ENCODE measurements around the gene GJB2.

GJB2 gene

DNA sequence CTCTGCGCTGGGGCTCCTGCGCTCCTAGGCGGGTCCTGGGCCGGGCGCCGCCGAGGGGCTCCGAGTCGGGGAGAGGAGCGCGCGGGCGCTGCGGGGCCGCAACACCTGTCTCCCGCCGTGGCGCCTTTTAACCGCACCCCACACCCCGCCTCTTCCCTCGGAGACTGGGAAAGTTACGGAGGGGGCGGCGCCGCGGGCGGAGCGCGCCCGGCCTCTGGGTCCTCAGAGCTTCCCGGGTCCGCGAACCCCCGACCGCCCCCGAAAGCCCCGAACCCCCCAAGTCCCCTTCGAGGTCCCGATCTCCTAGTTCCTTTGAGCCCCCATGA, at the start of gene GJB2:
Gene GJB2, minus strand, starts transcription at position 103 of the 326 bp plus-strand sequence. CDS start 3,357 bp downstream, outside the sequence.
- DNase-seq, result no peak

DNA sequence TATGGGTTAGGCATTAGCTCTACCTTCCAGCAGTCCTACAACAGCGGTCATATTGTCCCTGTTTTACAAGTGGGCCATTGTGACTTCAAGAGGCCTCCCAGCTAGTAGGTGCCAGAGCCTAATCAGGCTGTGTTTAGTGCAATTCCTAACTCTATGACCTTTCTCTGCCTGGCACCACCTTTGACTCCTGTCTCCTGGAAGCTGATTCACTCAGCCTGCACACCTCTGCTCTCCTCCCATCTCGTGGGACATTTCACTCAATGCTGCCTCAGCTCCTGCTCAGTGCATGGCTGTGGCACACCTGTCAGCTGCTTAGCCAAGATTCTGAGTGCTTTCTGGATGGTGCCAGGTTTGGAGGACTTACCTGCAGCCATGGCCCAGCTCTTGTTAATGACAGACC, 48.9 kb upstream of the GJB2 start:
- no peak for DNase-seq

DNA sequence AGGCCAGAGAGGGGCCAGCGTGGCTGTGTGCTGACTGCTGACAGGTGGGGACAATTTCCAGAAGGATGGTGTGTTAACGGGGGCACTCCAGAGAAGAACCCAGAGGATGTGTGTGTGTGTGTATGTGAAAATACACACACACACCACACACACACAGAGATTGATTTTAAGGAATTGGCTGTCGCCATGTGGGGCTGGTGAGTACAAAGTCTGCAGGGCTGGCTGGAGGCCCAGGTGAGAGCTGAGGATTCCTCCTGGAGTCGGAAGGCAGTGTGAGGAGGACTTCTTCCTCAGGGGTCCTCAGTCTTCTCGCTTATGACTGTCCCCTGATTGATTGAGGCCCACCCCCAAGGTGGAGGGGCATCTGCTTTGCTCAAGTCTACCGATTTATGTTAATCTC, 47.0 kb upstream of the GJB2 start:
- no peak for DNase-seq

DNA sequence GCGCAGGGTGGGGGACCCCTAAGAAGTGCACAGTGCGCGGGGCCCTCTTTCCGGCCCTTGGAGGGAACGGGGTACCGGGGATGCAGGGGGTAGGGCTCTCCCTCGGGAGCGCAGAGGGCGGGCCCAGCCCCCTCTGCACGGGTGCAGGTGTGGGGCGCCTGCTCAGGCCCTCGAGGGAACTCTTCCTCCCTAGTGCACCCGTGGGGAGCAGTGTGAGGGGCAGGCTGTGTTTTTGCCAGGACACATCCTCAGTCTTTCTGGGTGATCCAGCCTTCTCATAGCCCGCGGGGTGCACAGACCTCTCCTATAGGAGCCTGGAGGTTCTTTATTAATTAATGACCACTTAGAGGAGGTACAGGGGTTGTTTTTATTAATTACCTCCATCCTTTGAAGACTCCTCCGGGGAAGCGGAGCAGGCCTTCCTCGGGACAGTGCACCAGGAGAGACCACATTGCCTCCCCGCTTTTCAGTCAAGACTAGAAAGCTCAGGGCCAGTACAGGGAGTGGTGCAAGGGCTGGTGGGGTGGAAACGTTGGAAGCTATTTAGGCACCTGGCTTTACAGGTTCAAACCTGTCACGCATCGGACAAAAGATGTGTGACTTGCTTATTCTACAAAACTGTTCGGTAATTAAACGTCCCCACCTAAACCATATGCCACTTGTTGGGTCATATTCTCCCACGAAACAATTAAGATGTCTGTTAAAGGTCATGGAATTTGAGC, 40.0 kb upstream of the GJB2 start:
- no peak for DNase-seq

DNA sequence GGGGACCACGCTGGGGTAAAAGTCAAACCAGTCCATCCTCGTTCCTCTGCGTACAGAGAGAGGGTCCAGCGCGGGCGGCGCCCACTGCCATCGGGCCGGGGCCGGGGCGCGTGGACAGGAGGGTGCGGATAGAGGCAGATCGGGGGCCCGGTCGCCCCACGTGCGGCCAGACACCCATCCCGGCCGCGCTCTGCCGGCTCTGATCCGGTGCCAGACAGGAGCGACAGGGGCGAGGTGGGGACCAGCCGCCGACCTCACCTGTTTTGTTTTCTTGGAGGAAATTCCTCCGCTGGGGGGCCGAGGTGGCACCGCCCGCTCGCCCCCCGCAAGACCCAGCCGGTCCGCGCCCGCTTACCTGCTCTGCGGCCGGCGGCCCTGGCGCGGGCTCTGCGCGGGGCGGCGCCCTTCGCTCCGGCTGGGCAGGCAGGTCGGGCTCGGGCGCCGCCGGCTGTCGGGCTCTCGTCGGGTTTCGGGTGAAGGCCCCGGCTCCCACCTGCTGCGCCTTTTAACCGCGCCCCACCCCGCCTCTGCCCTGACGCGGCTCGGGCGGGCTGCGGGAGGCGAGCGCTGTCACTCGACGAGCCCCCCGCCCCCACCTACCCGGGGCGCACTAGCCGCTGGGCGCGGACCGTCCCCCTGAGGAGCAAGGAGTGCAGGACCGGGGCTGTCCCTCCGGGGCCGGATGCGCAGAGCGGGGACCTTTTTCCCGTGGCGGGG, 39.3 kb upstream of the GJB2 start, which contains the start of gene GJB6:
Gene GJB6, minus strand, starts transcription at position 481 of the 717 bp plus-strand sequence. CDS start 8,839 bp downstream, outside the sequence.
- no peak for DNase-seq

DNA sequence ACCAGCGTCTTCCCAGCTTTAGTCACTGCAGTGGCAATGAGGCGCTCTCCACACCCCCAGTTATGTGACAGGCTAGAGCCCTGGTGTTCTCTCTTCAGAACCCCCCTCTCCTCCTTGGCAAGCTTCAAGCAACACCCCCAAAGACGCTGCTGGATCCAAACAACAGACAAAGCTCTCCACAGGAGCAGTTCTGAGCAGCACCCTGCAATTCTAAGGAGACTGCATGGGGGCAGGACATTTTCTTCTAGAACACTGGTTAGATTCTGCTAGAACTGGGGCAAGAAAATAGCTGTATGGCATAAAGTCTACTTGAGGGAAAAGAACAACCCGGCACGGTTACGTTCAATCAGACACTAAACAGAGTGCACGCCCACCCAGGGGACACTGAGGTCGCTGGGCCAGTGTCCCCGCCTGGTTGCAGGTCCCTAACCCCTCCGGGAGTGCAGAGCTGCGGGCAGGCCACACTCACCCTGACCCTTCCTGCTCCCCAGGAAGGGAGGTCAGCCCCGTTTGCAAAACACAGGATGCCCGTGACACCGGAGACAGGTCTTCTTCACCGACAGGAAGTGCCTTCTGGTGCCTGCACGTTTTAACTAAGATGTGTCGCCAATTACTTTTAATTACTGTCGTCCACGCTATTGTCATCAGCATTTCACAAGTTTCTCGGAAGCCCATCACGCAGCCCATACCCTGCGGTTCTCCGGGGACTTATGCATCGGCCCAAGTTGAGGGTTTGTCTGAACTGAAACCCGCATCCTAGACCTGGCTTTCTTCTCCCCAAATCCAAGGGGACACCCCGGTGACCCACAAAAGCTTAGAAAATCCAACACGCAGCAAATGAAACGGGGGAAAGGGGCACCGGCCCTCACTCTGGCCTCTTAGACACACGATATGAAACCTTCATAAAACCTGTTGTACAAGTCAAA, 38.4 kb upstream of the GJB2 start:
- no peak for DNase-seq

DNA sequence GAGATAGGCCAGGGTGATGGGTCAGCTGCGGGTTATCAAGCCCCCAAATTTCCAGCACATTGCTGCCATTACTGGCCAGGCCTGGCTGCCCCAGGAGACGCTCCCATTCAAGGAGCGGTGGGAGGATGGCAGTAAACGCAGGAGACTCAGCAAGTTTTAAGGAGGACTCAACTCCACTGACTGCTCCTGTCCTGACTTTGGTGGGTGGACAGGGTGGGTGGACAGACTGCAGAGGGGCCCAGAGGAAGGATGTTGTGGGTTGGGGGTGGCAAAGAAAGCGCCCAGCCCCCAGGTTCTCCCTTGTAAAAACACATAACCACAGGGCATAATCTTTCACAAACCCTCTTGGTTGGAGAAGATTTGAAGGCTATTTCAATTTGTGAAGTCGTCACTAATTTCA, 35.0 kb upstream of the GJB2 start:
- no peak for DNase-seq

DNA sequence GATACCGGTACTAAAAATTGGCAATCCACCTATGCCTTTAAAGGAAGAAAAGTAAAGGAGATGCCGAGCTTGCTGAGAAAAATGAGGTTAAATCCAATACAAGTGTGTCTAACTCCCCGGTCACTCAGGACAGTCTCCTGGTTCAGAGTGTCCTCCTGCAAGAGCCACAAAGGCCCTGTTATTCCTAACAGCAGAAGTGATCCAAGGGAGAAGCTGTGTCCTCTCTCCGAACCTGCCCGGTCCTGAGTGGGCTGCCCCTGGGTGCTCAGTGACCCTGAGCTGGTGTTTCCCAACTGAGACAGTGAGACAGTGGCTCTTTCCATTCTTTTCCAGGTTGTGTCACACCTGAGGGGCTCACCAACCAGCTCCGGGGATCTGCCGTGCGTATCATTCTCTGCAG, 34.5 kb upstream of the GJB2 start:
- no peak for DNase-seq

DNA sequence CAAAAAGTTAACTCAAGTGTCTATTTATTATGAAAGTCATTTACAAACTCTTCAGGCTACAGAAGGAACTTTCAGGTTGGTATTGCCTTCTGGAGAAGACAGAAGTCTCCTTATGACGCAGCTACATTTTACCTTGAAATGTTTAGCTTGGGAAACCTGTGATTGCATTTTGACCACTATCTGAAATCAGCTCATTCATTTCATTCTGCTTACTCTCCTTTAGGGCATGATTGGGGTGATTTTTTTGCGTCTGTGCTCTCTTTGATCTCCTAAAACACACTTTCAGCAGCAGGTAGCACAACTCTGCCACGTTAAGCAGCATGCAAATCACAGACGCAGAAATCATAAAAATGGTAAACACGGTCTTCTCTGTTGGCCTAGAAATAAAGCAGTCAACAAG, 29.8 kb upstream of the GJB2 start:
- no peak for DNase-seq

DNA sequence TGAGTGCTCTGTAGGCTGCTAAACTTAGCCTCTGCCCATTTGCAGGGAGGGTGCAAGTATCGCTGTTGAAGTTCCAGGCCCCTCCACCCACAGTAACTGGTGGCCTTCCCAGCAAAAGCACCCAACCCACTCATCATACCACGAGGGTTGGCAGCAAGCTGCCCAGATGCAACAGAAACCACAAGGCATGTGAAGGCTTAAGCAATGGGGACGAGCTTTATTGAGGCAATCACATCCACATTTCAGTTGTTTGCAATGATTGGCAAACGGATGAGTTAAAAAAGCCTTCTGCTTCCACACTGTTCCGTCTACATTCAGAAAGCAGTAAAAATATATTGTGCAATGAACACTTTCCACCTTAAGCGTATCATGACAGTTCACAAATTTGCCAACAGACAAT, 29.0 kb upstream of the GJB2 start:
- DNase-seq, result peak; percentile 45

DNA sequence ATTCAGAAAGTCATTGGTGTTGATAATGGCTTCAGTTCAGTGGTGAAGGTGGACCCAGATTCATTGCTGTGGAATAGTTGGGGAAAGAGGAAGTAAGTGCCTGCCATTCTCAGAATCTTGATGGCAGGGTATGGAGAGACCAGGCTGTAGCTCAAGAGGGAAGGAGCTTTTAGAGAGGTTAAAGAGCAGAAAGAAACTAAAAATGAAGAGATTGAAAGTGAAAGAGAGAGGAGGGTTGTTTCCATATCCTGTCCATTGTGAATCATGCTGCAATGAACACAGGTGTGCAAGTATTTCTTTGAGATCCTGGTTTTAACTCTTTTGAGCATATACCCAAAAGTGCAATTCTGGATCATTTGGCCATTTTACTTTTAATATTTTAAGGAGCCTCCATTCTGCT, 26.8 kb upstream of the GJB2 start:
- no peak for DNase-seq

DNA sequence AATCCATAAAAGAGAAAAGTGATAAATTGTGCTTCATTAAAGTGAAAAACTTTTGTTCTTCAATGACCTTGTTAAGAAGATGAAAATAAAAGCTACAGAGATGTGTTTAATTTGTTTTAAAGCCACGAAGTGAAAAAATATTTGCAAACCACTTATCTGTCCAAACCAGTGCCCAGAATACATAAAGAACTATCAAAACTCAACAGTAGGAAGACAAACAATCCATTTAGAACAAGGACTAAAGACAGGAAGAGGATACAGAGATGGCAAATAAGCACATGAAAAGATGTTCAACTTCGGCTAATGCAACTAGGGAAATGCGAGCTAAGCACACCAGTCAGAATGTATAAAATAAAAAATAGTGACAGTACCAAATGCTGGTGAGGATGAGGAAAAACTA, 24.4 kb upstream of the GJB2 start:
- DNase-seq, result no peak

DNA sequence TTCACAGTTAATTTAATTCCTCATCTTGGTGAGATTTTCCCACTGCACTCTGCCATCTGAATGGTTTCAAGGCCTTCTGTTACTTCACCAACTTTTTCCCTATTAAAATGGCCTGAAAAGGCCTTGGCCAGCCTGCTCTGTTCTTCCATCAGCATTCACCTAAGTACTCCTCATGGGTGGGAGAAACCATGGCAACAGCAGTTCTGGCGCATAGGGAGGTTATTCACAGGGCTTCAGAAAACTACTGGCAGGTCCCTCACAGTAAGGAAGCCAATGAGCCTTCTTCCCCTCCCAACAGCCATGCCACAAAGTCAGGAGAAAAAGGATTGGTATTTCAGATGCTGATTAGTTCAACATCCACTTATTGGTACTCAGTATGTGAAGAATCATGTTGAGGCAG, 17.2 kb upstream of the GJB2 start:
- no peak for DNase-seq

DNA sequence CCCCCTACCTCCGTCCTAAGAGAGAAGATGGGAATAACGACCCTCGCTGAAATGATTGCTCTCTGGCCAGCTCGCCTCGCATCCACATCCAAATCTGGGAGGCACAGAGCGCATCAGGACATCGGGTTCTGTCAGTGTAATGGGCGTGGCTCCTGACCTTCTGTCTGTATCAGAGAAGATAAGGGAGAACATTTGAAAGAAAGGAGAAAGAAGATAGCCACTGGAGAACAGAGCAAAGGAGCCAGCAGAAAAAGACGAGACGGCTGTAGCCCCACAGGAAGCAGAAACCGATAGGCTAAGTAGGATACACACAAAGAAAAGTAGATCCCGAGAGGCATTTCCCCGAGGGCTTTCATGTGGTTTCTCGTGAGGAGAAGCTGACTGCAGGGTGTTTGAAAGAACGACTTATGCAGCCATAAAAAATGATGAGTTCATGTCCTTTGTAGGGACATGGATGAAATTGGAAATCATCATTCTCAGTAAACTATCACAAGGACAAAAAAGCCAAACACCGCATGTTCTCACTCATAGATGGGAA, 14.0 kb upstream of the GJB2 start:
- DNase-seq, result no peak

DNA sequence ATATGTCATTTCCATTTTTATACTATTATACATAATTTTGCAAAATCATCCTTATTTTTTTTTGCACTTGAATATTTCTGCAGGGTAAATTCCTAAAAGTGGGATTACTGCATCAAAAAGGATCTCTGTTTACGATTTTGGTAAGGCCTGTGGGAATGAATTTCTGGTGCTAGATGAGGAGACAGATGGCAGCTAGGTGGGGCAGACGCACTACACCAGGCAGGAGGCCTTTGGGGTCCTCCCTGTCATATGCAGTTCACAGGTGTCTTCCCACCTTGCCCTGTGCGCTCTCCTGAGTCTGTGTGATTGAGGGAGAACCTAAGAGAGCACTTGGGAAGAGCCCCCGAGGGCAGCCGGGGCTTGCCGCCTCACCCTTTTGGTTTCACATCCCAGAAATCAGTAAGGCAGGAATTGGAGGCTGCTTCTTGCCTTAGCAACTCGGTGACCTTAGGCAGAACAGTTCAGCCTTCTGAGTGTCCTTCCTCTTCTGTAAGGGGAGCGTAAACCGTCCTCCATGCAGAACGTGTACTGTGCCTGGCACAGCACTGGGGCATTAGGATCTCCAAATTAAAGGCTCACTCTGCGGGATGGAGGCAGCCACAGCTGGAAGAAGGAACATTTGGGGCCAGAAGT, 13.4 kb upstream of the GJB2 start:
- no peak for DNase-seq

DNA sequence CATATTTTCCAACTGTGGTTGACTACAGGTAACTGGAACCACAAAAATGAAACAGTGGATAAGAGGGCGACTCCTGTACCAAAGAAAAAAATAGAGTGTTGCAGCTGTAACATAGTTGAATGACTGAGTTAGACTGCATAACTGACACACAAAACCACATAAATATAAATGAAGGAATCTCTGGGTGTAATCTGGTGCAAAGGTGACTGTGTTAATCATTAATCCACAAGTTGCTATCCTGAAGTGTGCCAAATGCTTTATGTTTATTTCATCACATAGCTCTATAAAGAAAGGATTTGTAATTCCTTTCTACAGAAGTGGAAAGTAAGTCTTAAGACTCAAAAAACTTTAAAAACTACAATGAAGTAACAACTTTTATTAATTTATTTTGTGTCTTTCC, 6.0 kb upstream of the GJB2 start:
- no peak for DNase-seq

DNA sequence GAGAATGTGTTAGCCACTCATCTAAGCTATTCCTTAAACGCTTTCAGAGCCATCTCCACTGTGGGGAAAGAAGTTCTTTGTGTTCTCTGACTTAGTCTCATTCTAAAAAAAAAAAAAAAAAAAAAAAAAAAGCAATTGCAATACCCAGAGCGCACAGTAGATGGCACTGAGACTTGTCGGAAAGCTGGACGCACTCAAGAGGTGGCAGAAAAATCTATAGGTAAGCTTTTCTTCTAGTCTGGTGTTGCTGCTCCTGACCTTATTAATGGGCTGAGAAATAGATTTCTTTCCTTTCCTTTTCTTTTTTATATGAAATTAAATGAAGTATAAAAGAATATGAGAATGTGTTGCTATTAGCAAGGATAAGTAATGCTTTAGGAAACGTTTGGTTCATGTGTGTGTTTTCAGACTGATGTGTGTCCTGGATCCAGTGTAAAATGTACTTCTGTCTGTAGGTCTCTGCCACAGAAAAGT, 4.7 kb upstream of the GJB2 start:
- no peak for DNase-seq

DNA sequence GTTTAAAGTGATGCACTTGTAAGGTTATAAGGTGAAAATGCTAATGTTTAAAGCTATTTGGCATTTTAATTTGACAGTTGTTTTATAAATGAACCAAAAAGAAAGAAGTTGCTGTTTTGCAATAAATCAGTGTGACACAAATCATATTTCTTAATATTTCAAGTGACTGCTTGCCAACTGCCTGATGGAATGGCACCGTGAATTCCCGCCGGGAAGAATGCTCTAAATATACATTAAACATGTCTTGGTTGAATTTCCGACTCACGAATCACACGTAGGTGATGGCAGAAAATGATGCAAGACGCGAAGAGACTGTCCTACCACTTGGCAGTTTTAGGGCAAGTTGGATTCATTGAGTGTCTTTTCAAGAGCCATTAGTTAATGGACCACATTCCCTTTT, 3.1 kb upstream of the GJB2 start:
- DNase-seq, result no peak

DNA sequence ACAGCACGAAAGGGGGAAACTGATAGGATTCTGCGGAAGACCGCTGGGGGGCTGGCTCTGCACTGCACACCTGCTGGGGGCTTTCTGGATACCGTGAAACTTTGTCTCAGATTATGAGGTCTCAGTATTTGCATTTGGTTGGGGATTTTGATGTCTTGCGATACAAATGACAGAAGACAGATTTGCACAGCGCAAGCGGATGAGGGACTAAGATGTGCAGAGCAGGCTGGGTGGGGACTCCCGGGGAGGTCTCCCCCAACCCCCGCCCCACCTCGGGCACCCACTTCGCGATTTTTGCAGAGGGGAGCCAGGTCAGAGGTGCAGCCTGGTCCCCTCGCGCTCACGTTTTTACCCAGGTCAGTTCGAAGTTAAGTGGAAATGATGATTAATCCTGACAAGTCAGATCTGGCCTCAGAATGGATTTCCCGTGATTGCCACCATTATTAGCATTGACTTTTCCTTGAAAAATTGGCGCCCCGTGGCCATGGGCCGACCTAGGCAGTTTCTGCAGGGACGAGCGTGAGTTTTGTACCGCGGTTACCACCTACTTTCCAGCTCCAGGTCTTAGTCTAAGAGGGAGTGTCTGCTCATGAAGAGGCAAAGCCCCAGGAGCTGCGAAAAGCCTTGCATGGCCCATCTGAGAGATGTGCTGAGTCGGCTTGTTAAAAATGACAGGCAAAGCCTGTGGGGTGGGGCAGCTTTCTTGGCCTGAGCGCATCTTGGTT, 1.3 kb upstream of the GJB2 start:
- no peak for DNase-seq

DNA sequence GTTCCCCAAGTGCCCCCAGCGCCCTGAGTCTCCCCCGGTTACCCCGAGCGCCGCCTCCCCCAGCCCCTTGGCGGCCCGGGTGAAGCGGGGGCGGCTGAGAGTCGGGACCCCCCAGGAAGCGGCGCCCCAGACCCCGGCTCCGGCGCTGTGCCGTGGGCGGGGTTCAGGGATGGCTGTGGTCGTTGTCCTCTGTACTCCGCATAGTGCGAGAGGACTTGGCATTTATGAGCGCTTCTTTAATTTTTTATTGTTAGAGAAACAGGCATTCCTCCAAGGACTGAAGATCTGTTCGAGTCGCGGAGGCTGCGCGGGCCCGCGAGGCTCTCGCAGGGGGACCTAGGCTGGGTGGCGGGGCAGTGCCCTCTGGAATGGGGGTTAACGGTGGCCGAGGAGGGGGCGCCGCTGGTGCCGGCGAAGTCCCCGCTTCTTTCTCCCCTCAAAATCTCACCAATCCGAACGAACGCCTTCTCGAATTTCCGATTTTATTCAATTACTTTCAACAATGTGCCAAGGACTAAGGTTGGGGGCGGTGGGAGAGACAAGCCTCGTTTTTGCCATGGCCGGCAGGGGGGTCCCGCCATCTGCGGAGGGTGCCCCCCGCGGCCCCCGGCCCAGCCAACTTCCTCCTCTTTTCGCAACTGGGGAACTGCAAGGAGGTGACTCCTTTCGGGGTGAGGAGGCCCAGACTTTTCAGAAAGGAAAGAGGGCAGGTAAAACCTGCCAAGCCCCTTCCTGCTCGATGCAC, 596 bp upstream of the GJB2 start:
- DNase-seq, result no peak

DNA sequence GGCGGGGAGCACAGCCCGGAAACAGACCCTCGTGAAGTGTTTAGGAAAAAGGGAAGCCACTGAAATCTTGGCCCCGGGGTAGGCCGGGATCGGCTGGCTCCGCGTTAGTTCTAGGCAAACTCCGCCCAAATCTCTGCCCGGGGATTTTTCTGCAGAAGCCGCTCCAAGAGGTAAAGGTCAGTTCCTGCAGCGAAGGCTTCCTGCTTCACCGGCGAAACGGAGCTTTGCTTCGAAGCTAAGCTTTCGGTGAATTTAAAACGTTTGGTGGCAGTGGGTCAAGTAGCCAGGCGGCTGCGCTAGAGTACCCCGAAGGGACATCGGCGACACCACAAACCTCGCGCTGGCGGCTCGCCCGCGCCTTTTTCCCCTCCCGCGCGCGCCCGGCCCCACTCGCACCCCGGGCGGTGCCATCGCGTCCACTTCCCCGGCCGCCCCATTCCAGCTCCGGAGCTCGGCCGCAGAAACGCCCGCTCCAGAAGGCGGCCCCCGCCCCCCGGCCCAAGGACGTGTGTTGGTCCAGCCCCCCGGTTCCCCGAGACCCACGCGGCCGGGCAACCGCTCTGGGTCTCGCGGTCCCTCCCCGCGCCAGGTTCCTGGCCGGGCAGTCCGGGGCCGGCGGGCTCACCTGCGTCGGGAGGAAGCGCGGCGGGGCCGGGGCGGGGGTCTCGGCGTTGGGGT, 441 bp downstream of the GJB2 start:
- no peak for DNase-seq

Data from CD4-positive, alpha-beta T cell treated with Interleukin-15 for 1 hour (primary cell).